Activated CD8-positive, alpha-beta T cell treated with anti-CD3 and anti-CD28 coated beads, Interleukin-2, amount 10 ng/mL, durations not matched to agents 7 days and 5 days (primary cell): ENCODE measurements around the gene ZNF500. TPM values are rescaled to one million over a fixed set of nuclear protein-coding genes. Genes with fewer than 3 reads are reported as not detected.
A peak's percentile ranks its signal among the peaks of the same experiment; 100 is the strongest.

Experiments
- ATAC-seq: fragments of 150-1000 bp; cut with Tn5 transposase; one replicate; pipeline ENCODE4 v1.10.0; 2021; ENCODE audit warnings: moderate library complexity
- CTCF ChIA-PET: fragments of 350-600 bp; sonication (Branson Sonifier 250); formaldehyde crosslinking; loops from one replicate; lab custom pipeline; 2021; ENCODE audit warnings: antibody characterized with exemption; lab: Charles Lee
- POLR2A ChIA-PET: fragments of 350-600 bp; sonication (Branson Sonifier 250); formaldehyde crosslinking; loops from one replicate; lab custom pipeline; 2021; ENCODE audit warnings: antibody characterized with exemption; lab: Charles Lee
- DNase-seq: peaks from one replicate; pipeline ENCODE4 v3.0.0-alpha.2; 2020
- H3K27ac Mint-ChIP-seq: one replicate; pipeline ENCODE4 v1.8.0; 2021; ENCODE audit warnings: mild to moderate bottlenecking, mixed read lengths
- H3K27me3 Mint-ChIP-seq: one replicate; pipeline ENCODE4 v1.8.0; 2021; ENCODE audit warnings: low read depth, mixed read lengths
- H3K36me3 Mint-ChIP-seq: one replicate; pipeline ENCODE4 v1.8.0; 2021; ENCODE audit warnings: low read depth, mixed read lengths
- H3K4me1 Mint-ChIP-seq: one replicate; pipeline ENCODE4 v1.8.0; 2021; ENCODE audit warnings: low read depth, mixed read lengths
- H3K4me3 Mint-ChIP-seq: one replicate; pipeline ENCODE4 v1.8.0; 2021; ENCODE audit warnings: mild to moderate bottlenecking, mixed read lengths
- H3K9me3 Mint-ChIP-seq: one replicate; pipeline ENCODE4 v1.8.0; 2022; ENCODE audit warnings: mixed read lengths; ENCODE audit not compliant: insufficient read depth
- total RNA-seq, 2 experiments: library from RNA; stranded (reverse); gene quantifications; one replicate each; pipeline ENCODE4 v1.2.3, GENCODE V29; 2021

ZNF500 gene
- 10 to 100 TPM; 14.0 to 14.9 TPM for total RNA-seq

- POLR2A ChIA-PET: interaction anchor here (1.0 to 3.0 kb wide), 4 partner anchors 20 to 262 kb away, joined by 4 to 16 read pairs (median 8); partner anchors contain the start of genes ANKS3, DNAAF8 and ROGDI
- H3K27ac Mint-ChIP-seq: peak within 1 kb of the TSS; percentile 93
- ATAC-seq (peak; percentile 79), DNase-seq (peak; percentile 96)
- H3K36me3 Mint-ChIP-seq: peaks cover 12% of the 10 kb centered on the region
- CTCF ChIA-PET: interaction anchor here (0.7 to 1.7 kb wide), 3 partner anchors 33 to 151 kb away, joined by 3 to 5 read pairs (median 5); partner anchors contain the start of genes ANKS3 and DNAAF8
- H3K9me3 Mint-ChIP-seq: no peaks in the 10 kb centered on the region
- peaks cover 29% of the 10 kb centered on the region for H3K4me1 Mint-ChIP-seq
- no peaks in the 10 kb centered on the region for H3K27me3 Mint-ChIP-seq
- H3K4me3 Mint-ChIP-seq: peak within 1 kb of the TSS; percentile 92
Measured at GRCh38 chr16:4766875-4767628, at the start of gene ZNF500. Gene ZNF500, minus strand, starts transcription at chr16:4767162. Its CDS starts 1,184 bp downstream, at chr16:4765978.

GRCh38 chr16:4814542-4815173, 47.7 kb upstream of the ZNF500 start:
- DNase-seq (no peak), ATAC-seq (no peak)
- Mint-ChIP-seq H3K4me3 (no peak overlapping the region), H3K4me1 (no peaks in the 10 kb centered on the region), H3K27ac (no peak overlapping the region), H3K36me3 (peaks cover 57% of the 10 kb centered on the region), H3K9me3 (no peaks in the 10 kb centered on the region), H3K27me3 (no peaks in the 10 kb centered on the region)
- CTCF ChIA-PET: no interaction called here
- POLR2A ChIA-PET: no interaction called here

GRCh38 chr16:4814046-4814445, 47.1 kb upstream of the ZNF500 start:
- no peaks in the 10 kb centered on the region for H3K9me3 Mint-ChIP-seq
- no peak for ATAC-seq
- ChIA-PET CTCF (no interaction called here), POLR2A (no interaction called here)
- H3K27ac Mint-ChIP-seq: no peak overlapping the region
- H3K36me3 Mint-ChIP-seq: peaks cover 54% of the 10 kb centered on the region
- no peaks in the 10 kb centered on the region for H3K27me3 Mint-ChIP-seq
- no peaks in the 10 kb centered on the region for H3K4me1 Mint-ChIP-seq
- DNase-seq: no peak
- no peak overlapping the region for H3K4me3 Mint-ChIP-seq

- H3K9me3 Mint-ChIP-seq: no peaks in the 10 kb centered on the region
- DNase-seq: no peak
- CTCF ChIA-PET: no interaction called here
Measured at GRCh38 chr16:4813251-4814003, 46.5 kb upstream of the ZNF500 start.

GRCh38 chr16:4811773-4812172, 44.8 kb upstream of the ZNF500 start:
- no peaks in the 10 kb centered on the region for H3K27me3 Mint-ChIP-seq
- no peak overlapping the region for H3K27ac Mint-ChIP-seq
- DNase-seq: no peak
- ChIA-PET CTCF (no interaction called here), POLR2A (interaction anchor here (1.2 kb wide), 1 partner anchor 9 kb away, joined by 3 read pairs; no protein-coding TSS in a partner anchor)
- H3K9me3 Mint-ChIP-seq: no peaks in the 10 kb centered on the region
- no peak overlapping the region for H3K4me3 Mint-ChIP-seq
- H3K36me3 Mint-ChIP-seq: peaks cover 53% of the 10 kb centered on the region
- no peaks in the 10 kb centered on the region for H3K4me1 Mint-ChIP-seq
- ATAC-seq: no peak

More at GRCh38 chr16:4813251-4814003, 46.5 kb upstream of the ZNF500 start:
- Mint-ChIP-seq H3K4me3 (no peak overlapping the region), H3K4me1 (no peaks in the 10 kb centered on the region), H3K27me3 (no peaks in the 10 kb centered on the region), H3K36me3 (peaks cover 53% of the 10 kb centered on the region), H3K27ac (no peak overlapping the region)
- POLR2A ChIA-PET: no interaction called here
- no peak for ATAC-seq

- H3K4me1 Mint-ChIP-seq: no peaks in the 10 kb centered on the region
- H3K9me3 Mint-ChIP-seq: no peaks in the 10 kb centered on the region
- peaks cover 52% of the 10 kb centered on the region for H3K36me3 Mint-ChIP-seq
- no peak overlapping the region for H3K4me3 Mint-ChIP-seq
- POLR2A ChIA-PET: no interaction called here
- ATAC-seq (no peak), DNase-seq (no peak)
- no peak overlapping the region for H3K27ac Mint-ChIP-seq
- CTCF ChIA-PET: no interaction called here
- no peaks in the 10 kb centered on the region for H3K27me3 Mint-ChIP-seq
Measured at GRCh38 chr16:4811242-4811641, 44.3 kb upstream of the ZNF500 start.

- DNase-seq (no peak), ATAC-seq (no peak)
- Mint-ChIP-seq H3K4me1 (peaks cover 17% of the 10 kb centered on the region), H3K27me3 (no peaks in the 10 kb centered on the region), H3K9me3 (no peaks in the 10 kb centered on the region), H3K27ac (no peak overlapping the region), H3K4me3 (no peak overlapping the region), H3K36me3 (peaks cover 29% of the 10 kb centered on the region)
- ChIA-PET CTCF (no interaction called here), POLR2A (no interaction called here)
Measured at GRCh38 chr16:4806280-4806679, 39.3 kb upstream of the ZNF500 start.

- Mint-ChIP-seq H3K9me3 (no peaks in the 10 kb centered on the region), H3K27me3 (no peaks in the 10 kb centered on the region), H3K36me3 (peaks cover 24% of the 10 kb centered on the region), H3K4me1 (peaks cover 25% of the 10 kb centered on the region), H3K27ac (no peak overlapping the region), H3K4me3 (no peak overlapping the region)
- ATAC-seq (no peak), DNase-seq (no peak)
- ChIA-PET CTCF (no interaction called here), POLR2A (no interaction called here)
Measured at GRCh38 chr16:4805231-4805630, 38.3 kb upstream of the ZNF500 start.

GRCh38 chr16:4803898-4804762, 37.2 kb upstream of the ZNF500 start:
- no peak for DNase-seq
- Mint-ChIP-seq H3K27ac (no peak overlapping the region), H3K27me3 (no peaks in the 10 kb centered on the region), H3K36me3 (peaks cover 23% of the 10 kb centered on the region), H3K9me3 (no peaks in the 10 kb centered on the region), H3K4me3 (peak overlapping the region; percentile 36), H3K4me1 (peaks cover 26% of the 10 kb centered on the region)
- CTCF ChIA-PET: no interaction called here
- POLR2A ChIA-PET: interaction anchor here (0.6 to 1.0 kb wide), 3 partner anchors 8 to 219 kb away, joined by 3 to 5 read pairs (median 3); no protein-coding TSS in a partner anchor
- ATAC-seq: no peak

GRCh38 chr16:4803401-4803844, 36.5 kb upstream of the ZNF500 start:
- CTCF ChIA-PET: interaction anchor here (1.0 to 1.5 kb wide), 4 partner anchors 13 to 179 kb away, joined by 3 read pairs; partner anchors contain the start of gene MGRN1
- no peak for DNase-seq
- POLR2A ChIA-PET: interaction anchor here (0.7 to 2.9 kb wide), 5 partner anchors 9 to 218 kb away, joined by 3 to 11 read pairs (median 5); partner anchors contain the start of genes GLYR1, UBN1 and ZNF500
- ATAC-seq: no peak
- Mint-ChIP-seq H3K4me1 (peaks cover 26% of the 10 kb centered on the region), H3K9me3 (no peaks in the 10 kb centered on the region), H3K27ac (no peak overlapping the region), H3K27me3 (no peaks in the 10 kb centered on the region), H3K36me3 (peaks cover 20% of the 10 kb centered on the region), H3K4me3 (peak overlapping the region; percentile 83)
